ENCODE measurements around the gene CDH23.

GRCh38 chr10:71578069-71578468 is 181.3 kb downstream of the CDH23 start:
- TF ChIP-seq POLR2A (IDR thresholded peaks at IDR 0.05; ENCODE audit: low read length) (no peak), PHF8 (IDR thresholded peaks at IDR 0.05; ENCODE audit: borderline replicate concordance, low read depth) (no peak), ESRRA (IDR thresholded peaks at IDR 0.05; ENCODE audit: borderline replicate concordance, low read length) (no peak), RCOR1 (IDR thresholded peaks at IDR 0.05; ENCODE audit: low read depth, low read length) (no peak), RAD21 (conservative IDR thresholded peaks at IDR 0.05 in 1 of 2, IDR thresholded peaks at IDR 0.05 in 1 of 2) (no peak), POLR2AphosphoS2 (conservative IDR thresholded peaks at IDR 0.05; ENCODE audit: low read length) (no peak), EP300 (IDR thresholded peaks at IDR 0.05) (no peak), NR3C1 (IDR thresholded peaks at IDR 0.05) (no peak), SMC3 (IDR thresholded peaks at IDR 0.05) (no peak), JUNB (IDR thresholded peaks at IDR 0.05) (no peak)
- TF ChIP-seq, protein P1, sequence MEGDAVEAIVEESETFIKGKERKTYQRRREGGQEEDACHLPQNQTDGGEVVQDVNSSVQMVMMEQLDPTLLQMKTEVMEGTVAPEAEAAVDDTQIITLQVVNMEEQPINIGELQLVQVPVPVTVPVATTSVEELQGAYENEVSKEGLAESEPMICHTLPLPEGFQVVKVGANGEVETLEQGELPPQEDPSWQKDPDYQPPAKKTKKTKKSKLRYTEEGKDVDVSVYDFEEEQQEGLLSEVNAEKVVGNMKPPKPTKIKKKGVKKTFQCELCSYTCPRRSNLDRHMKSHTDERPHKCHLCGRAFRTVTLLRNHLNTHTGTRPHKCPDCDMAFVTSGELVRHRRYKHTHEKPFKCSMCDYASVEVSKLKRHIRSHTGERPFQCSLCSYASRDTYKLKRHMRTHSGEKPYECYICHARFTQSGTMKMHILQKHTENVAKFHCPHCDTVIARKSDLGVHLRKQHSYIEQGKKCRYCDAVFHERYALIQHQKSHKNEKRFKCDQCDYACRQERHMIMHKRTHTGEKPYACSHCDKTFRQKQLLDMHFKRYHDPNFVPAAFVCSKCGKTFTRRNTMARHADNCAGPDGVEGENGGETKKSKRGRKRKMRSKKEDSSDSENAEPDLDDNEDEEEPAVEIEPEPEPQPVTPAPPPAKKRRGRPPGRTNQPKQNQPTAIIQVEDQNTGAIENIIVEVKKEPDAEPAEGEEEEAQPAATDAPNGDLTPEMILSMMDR (IDR thresholded peaks at IDR 0.05), result no peak
- TF ChIP-seq, protein P2, sequence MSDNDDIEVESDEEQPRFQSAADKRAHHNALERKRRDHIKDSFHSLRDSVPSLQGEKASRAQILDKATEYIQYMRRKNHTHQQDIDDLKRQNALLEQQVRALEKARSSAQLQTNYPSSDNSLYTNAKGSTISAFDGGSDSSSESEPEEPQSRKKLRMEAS (IDR thresholded peaks at IDR 0.05), result no peak
- TF ChIP-seq, protein P3, sequence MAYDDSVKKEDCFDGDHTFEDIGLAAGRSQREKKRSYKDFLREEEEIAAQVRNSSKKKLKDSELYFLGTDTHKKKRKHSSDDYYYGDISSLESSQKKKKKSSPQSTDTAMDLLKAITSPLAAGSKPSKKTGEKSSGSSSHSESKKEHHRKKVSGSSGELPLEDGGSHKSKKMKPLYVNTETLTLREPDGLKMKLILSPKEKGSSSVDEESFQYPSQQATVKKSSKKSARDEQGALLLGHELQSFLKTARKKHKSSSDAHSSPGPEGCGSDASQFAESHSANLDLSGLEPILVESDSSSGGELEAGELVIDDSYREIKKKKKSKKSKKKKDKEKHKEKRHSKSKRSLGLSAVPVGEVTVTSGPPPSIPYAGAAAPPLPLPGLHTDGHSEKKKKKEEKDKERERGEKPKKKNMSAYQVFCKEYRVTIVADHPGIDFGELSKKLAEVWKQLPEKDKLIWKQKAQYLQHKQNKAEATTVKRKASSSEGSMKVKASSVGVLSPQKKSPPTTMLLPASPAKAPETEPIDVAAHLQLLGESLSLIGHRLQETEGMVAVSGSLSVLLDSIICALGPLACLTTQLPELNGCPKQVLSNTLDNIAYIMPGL (CRISPR knock-in tag; IDR thresholded peaks at IDR 0.05; ENCODE audit: borderline replicate concordance), result no peak

Data from A549 (cell line).